Gastrocnemius medialis (tissue), 4 donors: ENCODE results near the gene NPTX1. TPM values are rescaled to one million over a fixed set of nuclear protein-coding genes. Genes with fewer than 3 reads are reported as not detected.

Source experiments
- ATAC-seq, 2 donors: fragments of 150-250 bp; one replicate each; pipeline ENCODE4 v1.9.1; 2016
- DNase-seq, 2 donors: peaks; one replicate each; pipeline ENCODE4 v3.0.0-alpha.2; 2019
- H3K27ac ChIP-seq, 4 donors: fragments of 200-600 bp; sonication (generic); 1 replicate in 1 of 4; 2 replicates in 3 of 4; pipeline ENCODE4 v1.5.1; 2016 to 2018; ENCODE audit warnings: mild to moderate bottlenecking in 2 of 4, moderate library complexity in 1 of 4
- H3K27me3 ChIP-seq, 3 donors: fragments of 200-600 bp; sonication (generic) in 2 of 3; 1 replicate in 1 of 3; 2 replicates in 2 of 3; pipeline versions ENCODE4 v1.5.1 to v1.6.0; 2016 to 2019; ENCODE audit warnings: mild to moderate bottlenecking in 1 of 3, moderate library complexity in 1 of 3
- H3K36me3 ChIP-seq, 2 donors: fragments of 200-600 bp; sonication (generic) in 1 of 2; one replicate each; pipeline ENCODE4 v1.5.1; 2017 to 2018
- H3K4me1 ChIP-seq, 2 donors: fragments of 200-600 bp; sonication (generic) in 1 of 2; one replicate each; pipeline ENCODE4 v1.5.1; 2016 to 2017; ENCODE audit warnings: mild to moderate bottlenecking in 2 of 2
- H3K4me3 ChIP-seq, 4 donors: fragments of 200-600 bp; sonication (generic) in 3 of 4; 1 replicate in 1 of 4; 2 replicates in 3 of 4; pipeline ENCODE4 v1.5.1; 2016 to 2019; ENCODE audit warnings: mild to moderate bottlenecking in 2 of 4
- H3K9me3 ChIP-seq, 3 donors: fragments of 200-600 bp; sonication (generic) in 2 of 3; 1 replicate in 1 of 3; 2 replicates in 2 of 3; pipeline ENCODE4 v1.5.1; 2016 to 2019
- CTCF ChIP-seq, 5 experiments: fragments of 450-650 bp in 3 of 5; fragments of 200-600 bp in 2 of 5; sonication (generic) in 2 of 5; IDR thresholded peaks in 4 of 5; conservative IDR thresholded peaks in 1 of 5; 1 replicate in 4 of 5; 2 replicates in 1 of 5; pipeline ENCODE4 v1.5.1; 2016 to 2019; ENCODE audit warnings: antibody characterized with exemption in 5 of 5, mild to moderate bottlenecking in 3 of 5, moderate library complexity in 3 of 5
- POLR2A ChIP-seq, 2 donors: fragments of 450-650 bp; IDR thresholded peaks; one replicate each; pipeline ENCODE4 v1.6.1; 2017; ENCODE audit warnings: antibody characterized with exemption in 2 of 2, mild to moderate bottlenecking in 2 of 2, moderate library complexity in 2 of 2
- in situ Hi-C, 4 donors: fragments of 200-750 bp; cut with MboI; loops; one replicate each; pipeline versions ENCODE4 v1.15.0 to v1.8.0; 2017; ENCODE audit warnings: low sequenced_read_pairs in 4 of 4
- intact Hi-C: fragments of 100-400 bp; cut with DNase I; formaldehyde crosslinking; loops from one replicate; pipeline ENCODE4 v1.15.1; 2023; ENCODE audit warnings: low total_unique reads
- total RNA-seq, 4 donors: library from RNA; depleted of rRNA; stranded (reverse); fragments of >200 nt; gene quantifications; one replicate each; pipeline versions ENCODE4 v1.1.0 to v1.2.3, GENCODE V29; 2016

NPTX1 gene
- total RNA-seq, 4 donors from 2014 or later, result 0.07 to 2.4 (median 0.21) TPM

- no peak for ATAC-seq
- intact Hi-C loops, result no loop called here
Observed at GRCh38 chr17:80520810-80521455, 44.5 kb upstream of the NPTX1 start.

GRCh38 chr17:80519091-80519781 lies 42.8 kb upstream of the NPTX1 start:
- ATAC-seq, result no peak
- in situ Hi-C loops, result no loop called here
- TF ChIP-seq POLR2A (IDR thresholded peaks at IDR 0.05) (no peak), CTCF (IDR thresholded peaks at IDR 0.05 in 4 of 5, conservative IDR thresholded peaks at IDR 0.05 in 1 of 5) (no peak)
- Histone ChIP-seq H3K4me1 (no peaks in the 10 kb centered on the region), H3K9me3 (no peaks in the 10 kb centered on the region), H3K36me3 (no peaks in the 10 kb centered on the region), H3K4me3 (no peak overlapping the region), H3K27me3 (no peaks in the 10 kb centered on the region), H3K27ac (no peak overlapping the region)
- intact Hi-C loops, result no loop called here
- DNase-seq, result no peak

More at GRCh38 chr17:80520810-80521455, 44.5 kb upstream of the NPTX1 start:
- Histone ChIP-seq H3K36me3 (no peaks in the 10 kb centered on the region), H3K4me1 (no peaks in the 10 kb centered on the region), H3K27ac (no peak overlapping the region), H3K4me3 (no peak overlapping the region), H3K27me3 (no peaks in the 10 kb centered on the region), H3K9me3 (no peaks in the 10 kb centered on the region)
- DNase-seq, result no peak
- TF ChIP-seq CTCF (IDR thresholded peaks at IDR 0.05 in 4 of 5, conservative IDR thresholded peaks at IDR 0.05 in 1 of 5) (no peak), POLR2A (IDR thresholded peaks at IDR 0.05) (no peak)
- in situ Hi-C loops, result no loop called here

GRCh38 chr17:80518392-80518791 lies 42.0 kb upstream of the NPTX1 start:
- intact Hi-C loops, result no loop called here

GRCh38 chr17:80517641-80518040 lies 41.2 kb upstream of the NPTX1 start:
- Histone ChIP-seq H3K27me3 (no peaks in the 10 kb centered on the region), H3K27ac (no peak overlapping the region), H3K4me3 (no peak overlapping the region), H3K9me3 (no peaks in the 10 kb centered on the region), H3K36me3 (no peaks in the 10 kb centered on the region), H3K4me1 (no peaks in the 10 kb centered on the region)
- DNase-seq (no peak), ATAC-seq (no peak)
- in situ Hi-C loops, result no loop called here
- TF ChIP-seq POLR2A (IDR thresholded peaks at IDR 0.05) (no peak), CTCF (IDR thresholded peaks at IDR 0.05 in 4 of 5, conservative IDR thresholded peaks at IDR 0.05 in 1 of 5) (no peak)
- intact Hi-C loops, result no loop called here

More at GRCh38 chr17:80518392-80518791, 42.0 kb upstream of the NPTX1 start:
- H3K4me3 ChIP-seq, result no peak overlapping the region
- H3K9me3 ChIP-seq, result no peaks in the 10 kb centered on the region
- ATAC-seq (no peak), DNase-seq (no peak)
- no peaks in the 10 kb centered on the region for H3K4me1 ChIP-seq
- TF ChIP-seq CTCF (IDR thresholded peaks at IDR 0.05 in 4 of 5, conservative IDR thresholded peaks at IDR 0.05 in 1 of 5) (no peak), POLR2A (IDR thresholded peaks at IDR 0.05) (no peak)
- in situ Hi-C loops, result no loop called here
- no peaks in the 10 kb centered on the region for H3K36me3 ChIP-seq
- H3K27ac ChIP-seq, result no peak overlapping the region
- no peaks in the 10 kb centered on the region for H3K27me3 ChIP-seq
